ENCODE data around the gene CACNA1S. TPM values are rescaled to one million over a fixed set of nuclear protein-coding genes. Genes with fewer than 3 reads are reported as not detected.

Gene CACNA1S
- total and polyA plus RNA-seq, 2 experiments from 2014 or later, result not detected

DNA sequence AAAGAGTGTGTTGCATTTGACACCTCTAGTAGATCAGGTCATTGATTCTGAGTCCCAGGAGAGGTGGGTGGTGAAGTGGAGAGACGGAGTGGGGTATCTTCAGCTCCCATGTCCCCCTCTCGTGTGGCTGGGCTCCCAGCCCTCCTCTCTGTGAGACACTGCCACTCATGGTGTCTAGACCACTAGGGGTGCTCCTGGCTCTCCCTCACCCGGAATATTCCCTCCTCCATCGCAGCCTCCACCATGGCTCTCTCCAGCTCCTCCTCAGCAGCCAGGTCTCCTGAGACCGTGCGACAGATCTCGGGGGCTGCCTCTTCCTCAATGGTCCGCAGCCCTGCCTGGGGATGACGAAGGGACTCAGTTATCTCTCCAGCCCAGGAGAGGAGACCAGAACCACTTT is 68.1 kb downstream of the CACNA1S start:
- no peaks in the 10 kb centered on the region for H3K79me2 ChIP-seq
- H2AFZ ChIP-seq, result no peak overlapping the region
- no peaks in the 10 kb centered on the region for H3K36me3 ChIP-seq (replicated peaks; ENCODE audit: insufficient read depth, low read depth)
- no peaks in the 10 kb centered on the region for H3K27me3 ChIP-seq
- H3K4me1 ChIP-seq (ENCODE audit: insufficient read depth), result no peaks in the 10 kb centered on the region
- no peaks in the 10 kb centered on the region for H4K20me1 ChIP-seq (ENCODE audit: insufficient read depth, poor library complexity, severe bottlenecking)
- TF ChIP-seq EZH2 (IDR thresholded peaks at IDR 0.05; ENCODE audit: borderline replicate concordance), result no peak
- TF ChIP-seq, protein P1, sequence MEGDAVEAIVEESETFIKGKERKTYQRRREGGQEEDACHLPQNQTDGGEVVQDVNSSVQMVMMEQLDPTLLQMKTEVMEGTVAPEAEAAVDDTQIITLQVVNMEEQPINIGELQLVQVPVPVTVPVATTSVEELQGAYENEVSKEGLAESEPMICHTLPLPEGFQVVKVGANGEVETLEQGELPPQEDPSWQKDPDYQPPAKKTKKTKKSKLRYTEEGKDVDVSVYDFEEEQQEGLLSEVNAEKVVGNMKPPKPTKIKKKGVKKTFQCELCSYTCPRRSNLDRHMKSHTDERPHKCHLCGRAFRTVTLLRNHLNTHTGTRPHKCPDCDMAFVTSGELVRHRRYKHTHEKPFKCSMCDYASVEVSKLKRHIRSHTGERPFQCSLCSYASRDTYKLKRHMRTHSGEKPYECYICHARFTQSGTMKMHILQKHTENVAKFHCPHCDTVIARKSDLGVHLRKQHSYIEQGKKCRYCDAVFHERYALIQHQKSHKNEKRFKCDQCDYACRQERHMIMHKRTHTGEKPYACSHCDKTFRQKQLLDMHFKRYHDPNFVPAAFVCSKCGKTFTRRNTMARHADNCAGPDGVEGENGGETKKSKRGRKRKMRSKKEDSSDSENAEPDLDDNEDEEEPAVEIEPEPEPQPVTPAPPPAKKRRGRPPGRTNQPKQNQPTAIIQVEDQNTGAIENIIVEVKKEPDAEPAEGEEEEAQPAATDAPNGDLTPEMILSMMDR (IDR thresholded peaks at IDR 0.05; ENCODE audit: poor library complexity), result no peak
- no peak for TF ChIP-seq EZH2phosphoT487 (IDR thresholded peaks at IDR 0.05; ENCODE audit: low read depth, severe bottlenecking, unreplicated experiment)
- no peak overlapping the region for H3K4me2 ChIP-seq
- 87% methylated on average over 9 of the region's 9 CpGs for WGBS (ENCODE audit: low lambda C conversion rate, missing lambda C conversion rate)
- no peak overlapping the region for H3K4me3 ChIP-seq
- H3K9me3 ChIP-seq (ENCODE audit: low read depth), result no peaks in the 10 kb centered on the region
- H3K9me2 ChIP-seq (replicated peaks; ENCODE audit: insufficient read depth), result no peaks in the 10 kb centered on the region
- no peak overlapping the region for H3K27ac ChIP-seq
- no peak for DNase-seq (ENCODE audit: low spot score)

DNA sequence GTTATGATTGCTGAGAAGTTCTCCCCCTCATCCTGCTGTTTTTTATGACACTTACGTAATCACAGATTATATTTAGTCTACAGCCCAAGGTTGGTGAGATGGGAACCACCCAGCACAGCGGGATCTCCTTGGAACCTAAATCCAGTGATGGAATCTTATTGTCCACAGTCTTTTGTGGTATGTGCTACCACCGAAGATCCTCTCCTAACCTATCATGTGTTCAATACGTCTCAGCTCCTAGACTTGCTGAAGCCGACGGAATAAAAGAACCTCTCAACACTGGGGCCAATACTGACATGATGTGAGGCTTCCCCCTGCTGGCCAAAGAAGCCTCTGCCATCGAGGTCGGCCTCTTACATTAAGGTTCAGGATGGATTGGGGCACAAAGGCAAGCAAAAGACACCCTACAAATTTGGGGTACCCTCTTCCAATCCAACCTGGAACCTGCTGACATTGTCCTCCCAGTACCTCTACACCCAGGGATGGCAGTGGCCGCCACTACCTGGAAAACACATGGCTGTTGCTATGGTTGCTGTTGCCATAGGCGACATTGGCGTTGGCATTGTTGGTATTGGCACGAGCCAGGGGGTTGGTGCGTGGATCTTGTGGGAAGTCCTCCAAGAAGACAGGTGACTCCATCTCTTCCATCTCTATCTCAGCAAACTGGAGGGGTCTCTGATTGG is 69.3 kb downstream of the CACNA1S start:
- Histone ChIP-seq H2AFZ (no peak overlapping the region), H3K27me3 (no peaks in the 10 kb centered on the region), H3K79me2 (no peaks in the 10 kb centered on the region), H4K20me1 (ENCODE audit: insufficient read depth, poor library complexity, severe bottlenecking) (no peaks in the 10 kb centered on the region), H3K9me2 (replicated peaks; ENCODE audit: insufficient read depth) (no peaks in the 10 kb centered on the region), H3K4me3 (no peak overlapping the region), H3K9me3 (ENCODE audit: low read depth) (no peaks in the 10 kb centered on the region), H3K27ac (no peak overlapping the region), H3K36me3 (replicated peaks; ENCODE audit: insufficient read depth, low read depth) (no peaks in the 10 kb centered on the region), H3K4me1 (ENCODE audit: insufficient read depth) (no peaks in the 10 kb centered on the region), H3K4me2 (peak overlapping the region; percentile 46)
- TF ChIP-seq EZH2phosphoT487 (IDR thresholded peaks at IDR 0.05; ENCODE audit: low read depth, severe bottlenecking, unreplicated experiment), result no peak
- TF ChIP-seq, protein P1 (IDR thresholded peaks at IDR 0.05; ENCODE audit: poor library complexity), result peak; percentile 87
- no peak for TF ChIP-seq EZH2 (IDR thresholded peaks at IDR 0.05; ENCODE audit: borderline replicate concordance)
- peak; percentile 79 for DNase-seq (ENCODE audit: low spot score)
- WGBS (ENCODE audit: low lambda C conversion rate, missing lambda C conversion rate), result 38% methylated on average over 13 of the region's 13 CpGs

DNA sequence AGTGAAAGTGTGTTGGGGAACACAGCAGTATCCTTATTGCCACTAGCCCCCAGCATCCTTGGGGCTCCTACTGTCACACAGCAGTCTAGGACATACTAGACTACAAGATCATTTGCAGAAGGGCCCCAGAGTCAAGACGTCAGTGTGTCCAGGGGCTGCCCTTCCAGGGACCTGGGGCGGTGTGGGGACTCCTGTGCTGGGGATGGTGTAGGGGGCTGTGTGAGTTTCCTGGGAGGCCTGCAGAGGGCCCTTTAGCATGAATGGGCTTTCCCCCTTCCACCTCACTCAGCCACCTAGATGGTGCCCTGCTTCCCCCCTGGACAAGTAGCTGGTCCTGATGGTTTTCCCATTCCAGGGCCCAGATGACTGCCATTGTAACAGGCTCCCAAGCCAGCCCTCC is 71.2 kb downstream of the CACNA1S start:
- H3K4me2 ChIP-seq, result no peak overlapping the region
- no peaks in the 10 kb centered on the region for H4K20me1 ChIP-seq (ENCODE audit: insufficient read depth, poor library complexity, severe bottlenecking)
- no peaks in the 10 kb centered on the region for H3K27me3 ChIP-seq
- H3K9me2 ChIP-seq (replicated peaks; ENCODE audit: insufficient read depth), result no peaks in the 10 kb centered on the region
- H3K79me2 ChIP-seq, result no peaks in the 10 kb centered on the region
- no peak for TF ChIP-seq EZH2phosphoT487 (IDR thresholded peaks at IDR 0.05; ENCODE audit: low read depth, severe bottlenecking, unreplicated experiment)
- no peak for DNase-seq (ENCODE audit: low spot score)
- 91% methylated on average over 2 of the region's 2 CpGs for WGBS (ENCODE audit: low lambda C conversion rate, missing lambda C conversion rate)
- H3K36me3 ChIP-seq (replicated peaks; ENCODE audit: insufficient read depth, low read depth), result no peaks in the 10 kb centered on the region
- H3K9me3 ChIP-seq (ENCODE audit: low read depth), result no peaks in the 10 kb centered on the region
- no peak overlapping the region for H2AFZ ChIP-seq
- no peak overlapping the region for H3K4me3 ChIP-seq
- H3K4me1 ChIP-seq (ENCODE audit: insufficient read depth), result peaks cover 3% of the 10 kb centered on the region
- H3K27ac ChIP-seq, result no peak overlapping the region

DNA sequence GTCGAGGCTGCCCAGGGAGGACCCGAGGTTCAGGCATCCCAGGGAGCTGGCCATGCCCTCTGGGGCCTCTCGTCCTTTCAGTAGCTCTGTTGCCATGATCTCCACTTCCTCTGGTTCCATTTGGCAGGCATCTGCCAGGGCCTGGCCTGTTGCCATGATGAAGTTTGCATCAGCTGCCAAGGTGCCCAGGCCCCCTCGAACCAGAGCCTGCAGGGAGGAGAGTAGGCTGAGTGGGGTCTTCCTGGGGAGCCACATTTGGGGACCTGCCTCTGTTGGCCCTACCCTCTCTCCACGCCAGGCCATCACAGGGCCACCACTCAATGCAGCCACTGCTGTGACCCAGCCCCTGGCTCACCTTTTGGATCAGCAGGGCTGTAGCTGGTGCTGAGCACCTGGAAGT is 72.3 kb downstream of the CACNA1S start:
- Histone ChIP-seq H3K27ac (no peak overlapping the region), H3K9me3 (ENCODE audit: low read depth) (no peaks in the 10 kb centered on the region), H4K20me1 (ENCODE audit: insufficient read depth, poor library complexity, severe bottlenecking) (no peaks in the 10 kb centered on the region), H3K79me2 (no peaks in the 10 kb centered on the region), H3K9me2 (replicated peaks; ENCODE audit: insufficient read depth) (no peaks in the 10 kb centered on the region), H2AFZ (no peak overlapping the region), H3K27me3 (no peaks in the 10 kb centered on the region), H3K4me3 (no peak overlapping the region), H3K4me2 (no peak overlapping the region), H3K36me3 (replicated peaks; ENCODE audit: insufficient read depth, low read depth) (no peaks in the 10 kb centered on the region), H3K4me1 (ENCODE audit: insufficient read depth) (peaks cover 3% of the 10 kb centered on the region)
- no peak for TF ChIP-seq EZH2 (IDR thresholded peaks at IDR 0.05; ENCODE audit: borderline replicate concordance)
- TF ChIP-seq, protein P1 (IDR thresholded peaks at IDR 0.05; ENCODE audit: poor library complexity), result no peak
- no peak for TF ChIP-seq EZH2phosphoT487 (IDR thresholded peaks at IDR 0.05; ENCODE audit: low read depth, severe bottlenecking, unreplicated experiment)
- 85% methylated on average over 5 of the region's 5 CpGs for WGBS (ENCODE audit: low lambda C conversion rate, missing lambda C conversion rate)
- DNase-seq (ENCODE audit: low spot score), result no peak

Measured in hepatocyte (in vitro differentiated cells).